T-helper 2 cell treated with Interferon-gamma antibody and Interleukin-4, amounts not matched to agents 100 ng/mL and 5 ng/mL, for 36 hours (primary cell): ENCODE results near the gene IRF2BP2. TPM values are rescaled to one million over a fixed set of nuclear protein-coding genes. Genes with fewer than 3 reads are reported as not detected.

Experiments used
- intact Hi-C: fragments of 100-400 bp; cut with micrococcal nuclease; formaldehyde crosslinking; loops from one replicate; pipeline ENCODE4 v1.15.1; 2023
- total RNA-seq: library from RNA; stranded (reverse); gene quantifications from 2 replicates; pipeline ENCODE4 v1.2.3, GENCODE V29; 2022

The IRF2BP2 gene
- total RNA-seq, 1 donor from 2014 or later = 122 TPM

DNA sequence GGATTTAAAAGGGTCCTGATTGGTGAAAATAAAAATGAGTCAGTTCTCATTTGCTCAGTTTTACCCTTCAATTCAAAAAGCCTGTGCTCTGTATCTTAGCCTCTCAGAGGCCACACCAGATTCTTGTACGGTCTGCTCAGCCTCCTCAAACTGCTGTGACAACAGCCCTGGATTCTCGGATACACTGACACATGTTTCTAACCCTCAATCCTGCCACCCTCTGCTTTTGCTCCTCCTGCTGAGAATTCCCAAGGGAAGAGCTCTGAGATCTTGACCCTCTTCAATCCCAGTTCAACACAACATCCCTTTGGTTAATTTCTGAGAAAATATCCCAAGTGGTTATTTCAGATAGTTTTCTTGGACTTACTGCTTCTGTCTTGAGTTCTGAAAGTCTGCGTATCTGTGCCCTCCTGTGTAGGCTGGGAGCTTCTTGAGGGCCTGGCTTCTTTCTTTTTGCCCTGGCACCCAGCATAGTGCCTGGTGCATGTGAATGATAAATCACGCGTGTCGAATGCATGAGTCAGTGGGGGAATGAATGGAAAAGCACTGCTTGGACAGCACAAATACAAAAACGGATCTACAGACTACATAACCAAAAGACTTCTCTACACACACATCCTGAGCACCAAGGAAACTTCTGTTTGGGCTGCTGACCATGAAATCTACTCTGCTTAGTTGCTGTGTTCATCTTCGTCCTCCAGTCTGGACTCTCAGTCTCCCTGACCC is 24.5 kb downstream of the IRF2BP2 start:
- intact Hi-C loops = no loop called here

DNA sequence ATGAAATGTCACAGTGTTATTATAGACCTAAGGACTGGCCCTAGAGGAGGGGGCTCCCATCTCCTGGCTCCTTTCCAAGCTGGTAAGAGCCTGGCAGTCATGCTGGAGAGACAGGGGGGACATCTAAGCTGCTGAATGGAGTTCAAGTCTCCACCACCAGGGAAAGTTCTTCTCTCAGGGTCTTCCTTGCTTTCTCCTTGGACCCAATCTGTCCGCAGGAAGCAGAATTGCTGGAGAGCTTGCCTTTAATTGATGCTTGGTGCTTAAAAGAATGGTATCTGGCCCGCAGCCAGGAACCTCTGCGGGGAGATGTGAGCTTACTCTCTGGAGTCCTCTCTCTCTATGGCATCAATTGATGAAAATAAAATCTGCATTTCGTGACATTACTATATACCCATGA is 25.1 kb downstream of the IRF2BP2 start:
- intact Hi-C loops = no loop called here

DNA sequence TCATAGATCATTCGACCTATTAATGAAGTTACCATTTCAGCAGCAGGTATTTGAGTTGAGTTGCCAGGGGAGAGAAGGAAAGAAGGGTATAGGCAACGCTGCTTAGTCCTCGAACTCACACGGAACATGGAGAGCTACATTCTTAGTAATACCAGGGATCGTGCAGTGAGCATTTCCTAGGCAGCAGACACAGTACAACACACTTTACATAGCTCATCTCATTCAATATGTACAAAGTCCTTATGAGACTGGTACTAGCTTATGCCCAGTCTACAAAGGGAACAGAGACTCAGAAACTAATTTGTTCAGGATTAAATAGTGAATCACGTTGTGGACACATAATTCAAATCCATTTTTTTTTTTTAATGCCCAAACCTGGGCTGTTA is 25.6 kb downstream of the IRF2BP2 start:
- intact Hi-C loops = no loop called here

DNA sequence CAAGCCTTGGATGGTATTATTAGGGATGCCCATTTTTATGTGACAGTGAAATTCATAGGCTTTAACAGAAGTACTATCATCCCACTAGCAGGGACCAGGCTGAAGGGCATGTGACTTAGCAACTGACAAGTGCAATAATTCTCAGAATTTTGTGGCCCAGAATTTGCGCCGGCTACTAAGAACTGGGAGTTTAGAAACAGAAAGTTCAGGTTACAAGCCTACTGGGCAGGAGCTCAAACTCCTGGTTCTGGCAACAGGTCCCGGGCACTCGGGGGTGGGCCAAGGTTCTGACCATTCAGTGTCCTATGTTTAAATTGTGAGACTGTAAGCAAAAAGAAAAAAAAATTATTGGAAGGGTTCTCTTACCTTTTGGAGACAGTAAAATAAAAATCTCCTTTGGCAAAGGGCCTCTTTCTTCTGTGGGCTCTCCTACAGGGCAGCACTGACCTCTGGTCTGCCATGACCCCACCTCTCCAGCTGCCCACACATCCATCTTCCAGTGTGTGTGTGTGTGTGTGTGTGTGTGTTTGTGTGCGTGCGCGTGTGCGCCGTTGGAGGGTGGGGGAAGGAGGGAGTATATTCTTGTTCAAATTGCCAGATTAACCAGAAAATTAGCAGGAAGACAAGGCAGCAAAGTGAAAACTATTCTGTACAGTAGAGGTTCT is 26.1 kb downstream of the IRF2BP2 start:
- intact Hi-C loops = no loop called here

DNA sequence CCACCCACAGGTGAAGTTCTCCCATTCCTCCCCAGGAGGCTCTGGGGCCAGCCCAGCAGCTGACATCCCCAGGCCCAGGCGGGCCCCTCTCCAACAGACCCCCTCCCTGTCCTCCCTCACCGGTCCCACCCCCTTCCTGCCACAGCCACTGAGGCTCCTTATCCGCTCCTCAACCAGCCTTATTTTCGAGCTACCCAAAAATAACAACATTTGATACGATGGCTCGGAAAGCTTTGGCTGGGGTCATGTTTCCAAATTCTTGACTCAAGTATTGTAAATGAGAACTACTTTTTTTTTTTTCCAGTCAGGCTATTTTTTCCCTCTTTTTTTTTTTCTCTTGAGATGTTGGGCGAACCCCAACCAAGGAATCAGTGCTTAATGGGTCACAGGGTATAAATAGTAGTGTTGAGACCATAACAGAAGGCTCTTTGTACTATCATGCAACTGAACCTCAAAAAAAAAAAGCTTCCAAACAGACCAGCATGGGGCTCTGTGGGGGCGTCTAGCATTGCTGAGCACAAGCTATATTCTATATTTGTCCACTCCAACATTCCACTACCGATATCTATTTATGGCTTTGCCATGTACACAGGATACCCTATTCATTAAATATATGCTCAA is 27.2 kb downstream of the IRF2BP2 start:
- intact Hi-C loops = no loop called here

DNA sequence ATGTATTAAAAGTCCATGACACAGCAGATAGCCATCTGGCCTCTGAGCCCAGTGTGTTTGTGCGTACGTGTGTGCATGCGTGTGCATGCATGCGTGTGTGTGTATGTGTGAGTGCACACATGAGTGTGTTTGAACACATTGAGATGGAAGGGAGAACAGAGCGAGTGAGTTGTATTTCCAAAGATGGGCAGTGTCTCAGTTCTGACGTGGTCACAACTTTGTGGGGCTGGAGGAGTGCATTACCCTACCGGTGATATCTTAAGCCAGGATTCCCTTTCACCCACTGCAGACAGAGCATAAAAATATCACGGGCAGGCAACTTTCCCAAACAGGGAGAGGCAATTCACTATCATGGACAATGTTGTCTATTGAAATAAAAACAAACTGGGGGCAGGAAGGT is 27.8 kb downstream of the IRF2BP2 start:
- intact Hi-C loops = no loop called here

DNA sequence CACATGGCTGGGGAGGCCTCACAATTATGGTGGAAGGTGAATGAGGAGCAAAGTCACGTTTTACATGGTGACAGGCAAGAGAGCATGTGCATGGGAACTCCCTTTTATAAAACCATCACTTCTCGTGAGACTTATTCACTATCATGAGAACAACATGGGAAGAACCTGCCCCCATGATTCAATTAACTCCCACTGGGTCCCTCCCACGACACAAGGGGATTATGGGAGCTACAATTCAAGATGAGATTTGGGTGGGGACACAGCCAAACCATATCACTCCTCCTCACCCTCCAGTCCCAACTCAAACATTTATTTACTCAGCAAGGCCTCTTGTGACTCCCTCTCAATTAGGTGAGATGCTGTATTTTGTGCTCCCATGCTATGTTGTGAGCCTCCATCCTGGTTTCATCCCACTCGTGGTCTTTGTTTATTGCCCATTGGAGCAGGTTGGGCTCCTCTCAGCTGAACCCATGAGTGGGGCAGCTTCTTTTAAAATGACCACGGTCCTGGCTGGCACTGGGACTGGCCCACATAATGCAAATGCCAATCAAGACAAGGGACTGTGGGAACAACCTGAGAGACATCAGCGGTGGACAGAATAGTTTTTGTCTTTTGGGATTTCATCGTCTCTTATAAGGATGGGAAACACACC is 28.8 kb downstream of the IRF2BP2 start:
- intact Hi-C loops = no loop called here

DNA sequence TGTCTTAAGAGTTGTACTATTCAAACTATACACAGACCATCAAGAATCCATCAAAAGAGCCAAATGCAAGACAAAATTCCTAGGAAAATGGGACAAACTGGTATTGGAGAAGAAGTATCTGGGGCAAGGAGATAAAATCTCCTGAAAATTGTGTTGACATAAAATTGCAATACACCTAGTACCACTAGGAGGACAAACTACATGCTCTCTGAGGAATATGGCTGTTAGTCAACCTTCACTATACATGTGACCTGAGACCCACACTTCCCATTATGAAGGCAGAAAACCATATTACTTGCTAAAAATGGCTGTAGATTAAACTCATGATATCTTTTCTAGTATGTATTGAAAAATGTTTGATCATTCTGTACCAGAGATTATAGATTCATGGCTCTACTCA is 30.0 kb downstream of the IRF2BP2 start:
- intact Hi-C loops = no loop called here

DNA sequence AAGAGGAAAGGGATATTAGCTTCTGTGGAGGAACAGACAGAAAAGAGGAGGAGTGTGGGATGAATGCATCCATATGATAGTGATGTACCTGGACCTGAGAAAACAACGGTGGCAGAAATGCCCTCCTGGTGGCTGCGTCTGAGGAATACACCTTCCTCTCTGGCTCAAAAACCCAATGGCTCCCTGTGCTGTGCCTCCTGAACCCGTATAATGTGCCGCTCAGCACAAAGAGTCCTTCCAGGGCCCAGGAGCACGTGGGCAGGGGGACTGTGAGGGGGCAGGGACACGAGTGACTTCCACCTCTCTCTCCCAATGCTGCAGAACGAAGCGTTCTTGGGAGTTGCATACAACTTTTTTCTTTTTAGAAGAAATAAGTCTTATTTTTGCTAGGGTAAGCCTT is 31.2 kb downstream of the IRF2BP2 start:
- intact Hi-C loops = no loop called here

DNA sequence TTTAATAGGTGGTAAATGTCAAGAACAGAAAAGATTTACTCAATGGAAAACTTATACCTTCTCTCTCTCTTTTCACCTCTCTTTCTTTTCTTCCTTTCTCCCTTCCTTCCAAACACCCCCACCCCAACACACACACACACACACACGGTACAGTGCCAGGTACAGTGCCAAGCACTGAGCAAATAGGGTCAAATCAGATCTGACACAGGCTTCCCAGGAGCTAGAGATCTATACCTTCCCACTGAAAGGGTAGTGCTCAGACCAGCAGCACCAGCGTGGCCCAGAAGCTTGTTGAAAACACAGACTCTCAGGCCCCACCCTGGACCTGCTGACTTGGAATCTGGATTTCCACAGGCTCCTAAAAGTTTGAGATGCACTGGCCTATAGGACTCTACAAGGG is 31.9 kb downstream of the IRF2BP2 start:
- intact Hi-C loops = no loop called here

DNA sequence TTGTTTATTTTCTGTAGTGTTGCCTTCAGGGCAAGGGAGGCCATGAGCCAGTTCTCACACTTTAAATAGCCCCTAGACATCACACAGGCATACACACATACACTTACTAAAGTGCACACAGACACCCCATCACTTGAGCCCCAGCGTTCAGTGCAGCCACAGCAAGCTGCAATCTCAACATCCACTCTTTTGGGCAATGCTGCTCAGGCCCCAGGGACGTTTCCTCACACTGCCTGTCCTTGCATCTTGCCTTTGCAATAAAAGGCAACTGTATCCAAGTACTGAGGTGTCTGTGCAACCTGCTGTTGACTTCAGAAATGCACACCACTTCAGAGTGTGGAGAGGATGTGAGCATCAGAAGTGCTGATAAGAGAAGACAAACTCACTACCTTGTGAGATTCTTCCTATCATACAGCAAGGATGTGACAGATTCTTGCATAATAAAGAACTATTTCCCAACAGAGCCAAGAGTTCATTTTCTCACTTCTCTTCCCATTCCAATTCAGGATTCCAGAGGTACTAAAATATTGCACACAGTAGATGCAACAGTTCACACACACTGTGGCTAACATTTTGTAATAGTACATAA is 36.2 kb downstream of the IRF2BP2 start:
- intact Hi-C loops = no loop called here

DNA sequence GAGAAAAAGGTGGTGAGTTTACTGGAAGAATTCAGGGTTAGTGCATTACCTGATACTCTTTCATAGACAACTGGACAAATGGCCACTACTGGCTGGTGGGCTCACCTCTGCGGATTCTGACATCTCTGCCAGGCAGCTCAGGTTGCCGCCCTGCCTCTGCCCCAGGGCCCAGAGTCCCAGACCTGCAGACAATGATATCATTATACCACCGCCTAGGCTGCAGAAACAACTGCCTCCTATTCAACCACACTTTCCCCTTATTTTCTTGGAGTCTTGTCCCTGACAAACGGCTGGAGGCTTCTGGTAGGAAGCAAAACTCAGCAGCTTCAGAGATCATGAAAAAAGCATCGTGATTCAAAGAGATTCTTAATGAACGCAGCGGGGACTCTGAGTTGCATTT is 37.0 kb downstream of the IRF2BP2 start:
- intact Hi-C loops = no loop called here

DNA sequence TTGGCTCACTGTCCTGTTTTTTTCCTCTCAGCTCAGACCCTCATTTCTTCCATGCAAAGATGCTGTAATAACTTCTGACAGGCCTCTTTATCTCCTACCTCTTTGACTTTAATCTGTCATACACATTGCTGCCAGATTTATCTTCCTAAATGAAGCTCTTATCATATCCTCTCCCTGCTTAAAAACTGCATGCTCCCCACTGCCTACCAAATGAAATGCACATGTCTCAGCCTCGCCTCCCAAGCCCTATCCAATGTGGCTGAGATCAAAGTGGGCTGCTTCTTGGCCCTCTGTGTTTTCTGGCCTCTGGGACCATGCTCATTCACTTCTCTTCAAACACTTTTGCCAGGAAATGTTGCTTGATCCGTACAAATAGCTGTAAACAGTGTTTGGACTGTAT is 38.3 kb downstream of the IRF2BP2 start:
- intact Hi-C loops = no loop called here

DNA sequence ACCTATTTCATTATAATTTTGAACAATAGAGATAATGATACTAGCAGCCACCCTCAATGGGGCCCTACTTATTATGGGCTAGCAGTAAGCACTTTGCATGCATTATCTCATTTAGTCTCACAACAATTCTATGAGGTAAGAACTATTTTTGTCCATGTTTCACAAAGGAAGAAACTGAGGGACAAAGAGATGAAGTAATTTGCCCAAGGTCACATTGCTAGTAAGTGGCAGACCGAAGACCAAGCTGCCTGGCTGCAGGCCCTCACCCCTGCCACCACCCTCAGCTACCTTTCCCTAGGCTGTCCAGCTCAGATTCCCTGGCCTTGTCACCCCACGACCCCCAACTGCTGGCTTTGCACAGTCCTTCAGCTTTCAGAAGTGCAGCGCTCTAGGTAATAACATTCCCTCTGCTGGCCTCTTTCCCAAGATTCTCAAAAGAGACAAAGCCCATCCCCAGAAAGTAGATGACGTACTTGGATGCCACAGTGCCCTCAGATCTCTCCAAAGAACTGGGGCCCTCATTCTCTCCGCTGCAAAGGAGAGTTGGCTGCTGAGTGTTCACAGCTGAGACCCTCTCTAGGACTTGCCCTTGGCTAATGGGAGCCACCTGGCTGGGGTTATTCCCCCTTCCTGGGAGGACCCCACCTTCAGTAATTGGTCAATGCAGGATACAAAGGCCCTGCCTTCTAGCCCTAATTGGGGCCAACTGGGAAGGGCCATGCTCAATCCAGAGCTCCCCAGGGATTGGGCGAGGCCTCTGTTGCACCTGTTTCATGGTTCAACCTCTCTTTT is 39.5 kb downstream of the IRF2BP2 start:
- intact Hi-C loops = no loop called here

DNA sequence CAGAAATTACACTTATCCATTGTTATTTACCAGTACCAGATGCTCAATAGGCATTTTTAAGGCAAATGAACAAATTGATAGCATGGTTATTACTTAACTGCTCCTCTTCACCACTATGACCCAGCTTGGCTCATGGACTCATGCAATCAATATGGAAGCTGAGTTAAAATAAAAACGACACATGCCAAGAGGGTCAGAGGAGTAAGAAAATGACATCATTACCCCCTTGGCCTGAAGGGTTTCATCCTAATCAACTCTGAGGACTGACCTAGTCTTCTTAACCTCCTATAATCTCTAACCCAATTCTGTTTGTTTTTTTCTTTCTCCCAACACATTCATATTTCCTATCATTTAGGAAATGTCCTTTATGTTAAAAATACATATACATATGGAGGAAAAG is 41.6 kb downstream of the IRF2BP2 start:
- intact Hi-C loops = no loop called here

DNA sequence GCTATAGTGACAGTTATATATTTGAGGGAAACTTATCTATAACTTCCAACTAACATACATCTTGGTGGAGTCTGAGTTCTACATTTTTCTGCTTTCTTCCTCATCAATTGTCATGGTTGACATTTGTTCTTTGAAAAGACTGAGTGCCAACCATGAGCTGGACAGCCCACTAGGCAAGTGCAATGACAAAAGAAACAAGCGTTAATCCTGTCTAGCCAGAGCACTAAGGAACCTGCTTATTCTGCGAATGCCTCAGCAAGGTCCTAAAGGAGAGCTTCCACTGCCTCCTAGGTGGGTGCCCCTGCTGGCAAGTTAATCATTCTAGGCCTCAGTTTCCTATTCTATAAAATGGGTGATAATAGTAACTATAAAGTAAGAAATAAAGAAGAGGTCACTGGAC is 44.8 kb downstream of the IRF2BP2 start:
- intact Hi-C loops = no loop called here

DNA sequence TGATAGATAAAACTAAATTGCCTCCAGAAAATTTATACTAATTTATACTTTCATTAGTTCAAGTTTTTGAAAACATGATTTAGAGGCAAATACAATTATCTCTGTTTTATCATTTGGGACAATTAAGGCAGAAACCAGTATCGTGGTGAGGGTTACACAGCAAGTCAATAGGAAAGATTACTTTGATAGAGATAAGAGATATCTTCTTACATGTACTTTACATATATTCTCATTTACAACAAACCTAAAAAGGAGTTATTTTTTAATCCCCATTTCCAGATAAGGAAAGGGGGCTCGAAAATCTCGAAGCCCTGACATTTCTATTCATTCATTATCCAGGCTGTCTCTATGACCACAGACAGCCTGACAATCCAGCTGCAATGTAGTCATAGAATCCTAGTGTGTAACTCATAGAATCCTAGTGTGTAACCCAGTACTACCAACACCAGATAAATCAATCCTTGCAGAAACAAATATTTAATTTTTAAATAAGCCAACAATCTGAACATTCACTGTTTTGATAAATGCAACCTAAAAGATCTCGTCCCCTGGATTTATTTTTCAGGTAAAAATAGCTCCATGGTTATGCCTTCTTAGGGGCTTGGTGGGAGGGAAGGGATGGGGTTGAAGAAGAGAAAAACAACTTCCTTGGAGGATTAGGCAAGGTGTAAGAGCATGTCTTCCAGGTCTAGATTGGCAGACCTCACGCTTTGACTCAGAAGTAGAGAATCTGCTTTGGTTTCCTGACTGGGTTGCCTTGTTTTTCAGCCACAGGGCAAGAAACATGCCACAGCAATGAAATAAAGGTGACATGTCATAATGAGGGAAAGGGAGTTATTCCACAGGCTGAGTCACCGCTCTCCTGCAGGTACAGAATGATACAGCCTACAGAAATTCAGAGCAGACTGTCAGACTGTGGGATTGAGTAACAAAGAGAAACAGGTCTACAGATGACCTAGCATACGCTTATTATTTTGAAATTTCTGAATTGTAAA is 45.6 kb downstream of the IRF2BP2 start:
- intact Hi-C loops = no loop called here

DNA sequence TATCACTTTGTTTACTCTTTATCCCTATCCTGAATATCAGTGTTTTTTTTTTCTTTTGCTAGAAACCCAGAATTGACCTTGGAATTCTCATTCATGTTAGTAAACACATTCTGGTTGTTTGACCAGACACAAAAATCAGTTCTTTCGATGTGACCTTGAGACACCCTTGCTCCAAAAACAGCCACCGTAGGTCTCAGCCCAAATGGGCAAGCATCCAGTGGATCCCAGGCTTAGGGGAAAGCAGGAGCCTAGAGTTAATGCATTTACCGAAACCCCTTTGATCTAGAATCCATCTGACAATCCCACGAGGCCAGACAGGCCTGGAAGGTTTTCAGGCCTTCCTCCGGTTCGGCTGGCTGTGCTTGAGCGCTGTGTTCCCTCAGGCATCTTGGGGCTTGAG is 47.6 kb downstream of the IRF2BP2 start:
- intact Hi-C loops = no loop called here

DNA sequence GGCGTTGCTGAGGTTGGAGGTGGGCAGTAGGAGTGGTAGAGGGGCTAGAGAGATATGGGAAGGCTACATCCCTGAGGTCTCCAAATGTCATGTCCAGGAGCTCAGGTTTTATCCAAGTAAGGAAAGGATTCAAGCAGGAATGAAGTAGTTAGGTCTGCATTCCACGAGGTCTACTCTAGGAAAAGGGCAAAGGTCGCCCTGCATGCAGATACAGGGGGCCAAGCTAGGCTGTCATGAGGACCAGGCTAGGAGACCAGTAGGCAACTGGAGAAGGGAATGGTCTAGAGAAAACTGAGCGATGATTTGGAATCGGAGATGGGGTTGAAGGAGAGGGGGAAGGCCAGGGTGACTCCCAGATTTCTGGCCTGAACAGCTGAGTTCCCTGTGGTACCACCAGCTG is 48.7 kb downstream of the IRF2BP2 start:
- intact Hi-C loops = no loop called here
